ENCODE results near the gene PNLIPRP3.

PNLIPRP3 gene

DNA sequence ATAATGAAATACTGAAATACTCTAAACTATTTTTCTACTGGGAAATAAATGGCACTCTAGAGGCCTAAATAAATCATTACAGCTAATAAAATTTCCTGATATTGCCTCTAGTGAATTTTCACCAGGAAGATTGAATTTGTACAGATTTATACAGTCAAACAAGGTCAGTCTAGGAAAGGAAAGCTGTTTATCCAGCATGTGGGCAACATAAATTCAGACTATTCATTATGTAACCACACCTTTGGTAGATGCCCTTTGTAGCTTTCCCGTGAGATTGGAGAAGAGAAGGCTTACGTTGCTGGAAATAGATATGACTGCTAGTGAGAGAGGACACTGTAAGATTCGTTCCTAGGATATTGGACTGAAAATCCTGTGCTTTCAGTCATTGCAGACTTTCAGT lies 82.9 kb downstream of the PNLIPRP3 start:
- no peak for DNase-seq (ENCODE audit: low read depth)

DNA sequence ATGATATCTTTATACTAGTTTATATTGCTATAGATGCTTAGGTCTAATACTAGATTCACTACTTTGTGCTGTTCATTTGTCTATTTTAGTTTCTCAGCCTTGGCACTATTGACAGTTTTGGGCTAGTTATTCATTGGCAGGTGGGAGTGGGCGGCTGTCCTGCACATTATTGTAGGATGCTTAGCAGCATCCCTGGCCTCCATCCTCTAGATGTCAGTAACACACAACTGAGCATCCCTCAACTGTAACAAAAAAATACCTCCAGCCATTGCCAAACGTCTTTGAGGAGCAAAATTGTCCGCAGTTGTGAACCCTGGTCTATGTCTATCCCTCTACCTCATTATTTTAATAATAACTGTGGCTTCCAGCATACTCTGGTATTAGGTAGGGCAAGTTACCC lies 83.7 kb downstream of the PNLIPRP3 start:
- DNase-seq (ENCODE audit: low read depth): no peak

GRCh38 chr10:116521424-116522290 lies 94.0 kb downstream of the PNLIPRP3 start:
- DNase-seq (ENCODE audit: low read depth): no peak

GRCh38 chr10:116522803-116523381 lies 95.2 kb downstream of the PNLIPRP3 start:
- no peak for DNase-seq (ENCODE audit: low read depth)

DNA sequence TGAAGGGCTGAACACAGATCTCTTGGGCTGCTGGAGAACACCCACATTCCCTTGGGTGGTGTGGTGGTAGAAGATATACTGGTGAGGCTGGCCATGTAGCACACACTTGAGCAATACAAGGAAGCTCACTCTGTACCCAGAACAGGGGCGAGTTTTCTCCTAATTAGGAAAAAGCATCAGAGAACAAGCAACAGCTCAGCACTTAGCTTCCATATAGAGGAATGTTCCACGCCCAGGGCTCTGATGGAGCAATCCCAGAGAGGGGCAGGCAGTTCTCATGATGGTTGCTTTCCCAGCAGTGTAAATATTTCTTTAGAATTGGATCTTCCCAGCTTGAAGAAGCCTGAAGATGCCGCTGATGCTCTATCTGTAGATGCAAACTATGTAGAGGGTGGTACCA lies 97.1 kb downstream of the PNLIPRP3 start:
- no peak for DNase-seq (ENCODE audit: low read depth)

DNA sequence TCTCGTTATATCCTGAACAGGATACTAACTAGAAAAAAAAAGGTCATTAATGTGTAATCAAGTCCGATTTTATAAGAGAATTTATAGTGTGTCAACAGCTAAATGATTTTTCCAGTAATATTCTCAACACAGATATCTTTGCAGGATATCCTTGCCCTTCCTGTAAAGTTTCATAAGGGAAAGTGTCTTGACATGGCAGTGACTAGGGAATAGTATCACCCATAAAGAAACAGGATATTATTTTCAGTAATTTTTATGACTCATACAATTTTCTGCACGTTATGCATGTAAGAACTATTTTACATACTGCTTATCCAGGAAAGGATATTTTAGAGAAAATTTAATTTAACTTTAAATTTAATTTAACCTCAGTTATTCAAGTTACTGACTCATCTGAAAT lies 98.6 kb downstream of the PNLIPRP3 start:
- no peak for DNase-seq (ENCODE audit: low read depth)
